Heart left ventricle (tissue), 13 donors: ENCODE results near the gene TOLLIP.

Experiments
- CTCF ChIP-seq, 12 donors: fragments of 200-600 bp; sonication (generic) in 4 of 12; IDR thresholded peaks; one replicate each; pipeline versions ENCODE4 v1.5.0 to v1.8.0; 2018 to 2022; ENCODE audit warnings: antibody characterized with exemption in 12 of 12, mild to moderate bottlenecking in 5 of 12
- POLR2A ChIP-seq, 2 donors: fragments of 450-650 bp; IDR thresholded peaks; one replicate each; pipeline ENCODE4 v1.6.1; 2017; ENCODE audit warnings: antibody characterized with exemption in 2 of 2, mild to moderate bottlenecking in 2 of 2, moderate library complexity in 2 of 2
- donor health status: ischemic (EF 13 %, LVEDD 7.1; RV severe dilation, severe dysfunction).
- donor health status: DM: no; HTN: yes; CAD: no.
- donor health status: DM: no; HTN: no; CAD: no.
- donor health status: ischemic (EF 25% LVEDD 6.9; RV normal size, moderate dysfunction).
- donor health status: ischemic (EF 25% LVEDD 5.7; RV mildly dilated, moderate dysfunction).
- donor health status: ischemic (EF 35%, LVEDD 5.7; RV mildly dilated, moderate dysfunction).
- donor health status: nonischemic (EF 11% LVEDD 7.7; RV severe dilation, severe dysfunction).
- donor health status: DM: yes; HTN: yes; CAD: no.
- donor health status: PGD.
- donor health status: ischemic (EF 29% LVEDD 5.4; RV normal size, mild dysfunction).
- donor health status: nonischemic (EF 23%, LVEDD 6.1; RV moderate dilation, normal function).

- TF ChIP-seq CTCF (IDR thresholded peaks at IDR 0.05) (no peak), POLR2A (IDR thresholded peaks at IDR 0.05) (no peak)
Observed at GRCh38 chr11:1239596-1240205, 69.7 kb downstream of the TOLLIP start.
